SK-N-SH (cell line): ENCODE results near the gene SLC9C1. TPM values are rescaled to one million over a fixed set of nuclear protein-coding genes. Genes with fewer than 3 reads are reported as not detected.

Source experiments
- CTCF ChIA-PET: fragments of 300-600, 350-600 bp; formaldehyde crosslinking; extraction: SDS; loops from one replicate; lab custom pipeline; 2021; lab: Yijun Ruan, JAX
- POLR2A ChIA-PET: fragments of 350-600 bp; sonication (Branson Sonifier 250); formaldehyde crosslinking; extraction: SDS; loops from one replicate; lab custom pipeline; 2020; ENCODE audit warnings: antibody characterized with exemption, inconsistent platforms; lab: Yijun Ruan, JAX
- DNase-seq: peaks from one replicate; pipeline ENCODE4 v3.0.0; 2012
- H2AFZ ChIP-seq: fragments of 200-600 bp; sonication (generic); 2 replicates; pipeline ENCODE4 v1.8.1; 2016; ENCODE audit warnings: antibody characterized with exemption, mild to moderate bottlenecking, low read depth
- H3F3A ChIP-seq: fragments of 200-600 bp; sonication (generic); replicated peaks from 2 replicates; pipeline ENCODE3; 2016; ENCODE audit warnings: antibody characterized with exemption, mild to moderate bottlenecking; ENCODE audit not compliant: insufficient read depth
- H3K27ac ChIP-seq, 2 experiments: fragments of 200-500 bp in 1 of 2; fragments of 200-600 bp in 1 of 2; sonication (Bioruptor generic) in 1 of 2; sonication (generic), shearing (Covaris generic) in 1 of 2; 2 replicates each; pipeline versions ENCODE4 v1.5.1 to v1.6.1; 2014 to 2016; ENCODE audit warnings: low read depth in 2 of 2, inconsistent platforms in 1 of 2, low read length in 1 of 2, mild to moderate bottlenecking in 1 of 2, mixed read lengths in 1 of 2
- H3K27me3 ChIP-seq: fragments of 200-600 bp; sonication (generic), shearing (Covaris generic); 2 replicates; pipeline ENCODE4 v1.6.1; 2016; ENCODE audit warnings: mixed run types; ENCODE audit not compliant: insufficient read depth
- H3K36me3 ChIP-seq, 2 experiments: fragments of 200-500 bp in 1 of 2; fragments of 200-600 bp in 1 of 2; sonication (Bioruptor generic) in 1 of 2; sonication (generic) in 1 of 2; replicated peaks in 1 of 2; 2 replicates each; pipeline versions ENCODE3 to v1.5.1; 2014 to 2016; ENCODE audit warnings: low read length in 1 of 2, mild to moderate bottlenecking in 1 of 2; ENCODE audit not compliant: insufficient read depth in 2 of 2, control insufficient read depth in 1 of 2
- H3K4me1 ChIP-seq, 2 experiments: fragments of 200-500 bp in 1 of 2; fragments of 200-600 bp in 1 of 2; sonication (Bioruptor generic) in 1 of 2; sonication (generic), shearing (Covaris generic) in 1 of 2; 2 replicates each; pipeline versions ENCODE4 v1.5.1 to v1.6.1; 2014 to 2016; ENCODE audit warnings: low read depth in 1 of 2, low read length in 1 of 2, mixed run types in 1 of 2; ENCODE audit not compliant: insufficient read depth in 2 of 2, control insufficient read depth in 1 of 2
- H3K4me2 ChIP-seq: fragments of 200-600 bp; sonication (generic), shearing (Covaris generic); 2 replicates; pipeline ENCODE4 v1.6.1; 2017; ENCODE audit warnings: mixed run types
- H3K4me3 ChIP-seq, 2 experiments: fragments of 200-500 bp in 1 of 2; fragments of 200-600 bp in 1 of 2; sonication (Bioruptor generic) in 1 of 2; sonication (generic), shearing (Covaris generic) in 1 of 2; 2 replicates each; pipeline versions ENCODE4 v1.5.1 to v1.8.1; 2014 to 2016; ENCODE audit warnings: low read depth in 2 of 2, inconsistent platforms in 1 of 2, low read length in 1 of 2, mild to moderate bottlenecking in 1 of 2, mixed read lengths in 1 of 2, moderate library complexity in 1 of 2
- H3K79me2 ChIP-seq: fragments of 200-600 bp; sonication (generic); 2 replicates; pipeline ENCODE4 v1.8.1; 2017; ENCODE audit warnings: mild to moderate bottlenecking; ENCODE audit not compliant: insufficient read depth
- H3K9ac ChIP-seq: fragments of 200-600 bp; sonication (generic); 2 replicates; pipeline ENCODE4 v1.6.1; 2017; ENCODE audit warnings: mixed run types
- H3K9me2 ChIP-seq: fragments of 200-600 bp; sonication (generic); 2 replicates; pipeline ENCODE4 v1.6.1; 2017; ENCODE audit warnings: mixed run types
- H3K9me3 ChIP-seq: fragments of 200-600 bp; sonication (generic); 2 replicates; pipeline ENCODE4 v1.6.1; 2017; ENCODE audit warnings: mixed run types, mild to moderate bottlenecking, moderate library complexity
- H4K20me1 ChIP-seq: fragments of 200-600 bp; sonication (generic); 2 replicates; pipeline ENCODE4 v1.6.1; 2017; ENCODE audit warnings: mild to moderate bottlenecking, mixed run types; ENCODE audit not compliant: insufficient read depth
- CHD2 ChIP-seq: fragments of 150-350 bp; IDR thresholded peaks from 2 replicates; pipeline ENCODE4 v1.6.1; 2018; ENCODE audit warnings: low read length; ENCODE audit not compliant: partially characterized antibody
- ELF1 ChIP-seq: IDR thresholded peaks from 2 replicates; pipeline ENCODE4 v1.4.0; 2012
- FOXJ3 ChIP-seq: sonication (generic); formaldehyde crosslinking; IDR thresholded peaks from 2 replicates; pipeline ENCODE4 v1.5.1; 2020; ENCODE audit warnings: mild to moderate bottlenecking, missing genetic modification reagents
- FOXM1 ChIP-seq: IDR thresholded peaks from 2 replicates; pipeline ENCODE4 v1.4.0; 2012; ENCODE audit warnings: low read depth, mild to moderate bottlenecking
- GATA2 ChIP-seq: sonication (generic); formaldehyde crosslinking; IDR thresholded peaks from 2 replicates; pipeline ENCODE4 v1.5.0; 2020; ENCODE audit warnings: mild to moderate bottlenecking, missing genetic modification reagents
- JUND ChIP-seq: IDR thresholded peaks from 2 replicates; pipeline ENCODE4 v1.4.0; 2012
- MEF2A ChIP-seq: IDR thresholded peaks from 2 replicates; pipeline ENCODE4 v1.4.0; 2012; ENCODE audit warnings: low read depth, borderline replicate concordance
- PBX3 ChIP-seq: IDR thresholded peaks from 2 replicates; pipeline ENCODE4; 2012
- RAD21 ChIP-seq: IDR thresholded peaks from 2 replicates; pipeline ENCODE4 v1.6.1; 2012; ENCODE audit warnings: mild to moderate bottlenecking, low read length
- RCOR1 ChIP-seq: fragments of 150-350 bp; IDR thresholded peaks from 2 replicates; pipeline ENCODE4 v1.6.1; 2017; ENCODE audit warnings: antibody characterized with exemption, low read length
- RFX5 ChIP-seq: IDR thresholded peaks from 2 replicates; pipeline ENCODE4 v1.6.1; 2012; ENCODE audit warnings: mild to moderate bottlenecking, improper control_type of control experiment, low read length
- TAF1 ChIP-seq: IDR thresholded peaks from 2 replicates; pipeline ENCODE4 v1.6.1; 2012; ENCODE audit warnings: low read depth, mild to moderate bottlenecking, low read length, moderate library complexity, borderline replicate concordance
- TCF12 ChIP-seq: IDR thresholded peaks from 2 replicates; pipeline ENCODE4 v1.4.0; 2012
- USF1 ChIP-seq: IDR thresholded peaks from 2 replicates; pipeline ENCODE4 v1.4.0; 2012; ENCODE audit warnings: low read depth, borderline replicate concordance
- YY1 ChIP-seq: IDR thresholded peaks from 2 replicates; pipeline ENCODE4 v1.4.0; 2012; ENCODE audit warnings: low read depth, mild to moderate bottlenecking
- ZBTB33 ChIP-seq: IDR thresholded peaks from 2 replicates; pipeline ENCODE4 v1.4.0; 2012; ENCODE audit warnings: low read depth, borderline replicate concordance
- WGBS: methylation state at CpG from one replicate; pipeline ENCODE4 v1.1.6; 2017; ENCODE audit warnings: low lambda C conversion rate; 5-methylcytosine and 5-hydroxymethylcytosine counted together
- polyA plus RNA-seq, 3 experiments: library from polyadenylated mRNA; depleted of rRNA; stranded (reverse); fragments of >200 nt; gene quantifications; 2 replicates each; pipeline ENCODE4 v1.2.3, GENCODE V29; 2012

The SLC9C1 gene
- polyA plus RNA-seq, 1 of the 3 experiments (the other 2 are of a cell fraction): not detected

GRCh38 chr3:112307557-112307956 lies 13.5 kb upstream of the SLC9C1 start:
- H3K36me3 ChIP-seq: no peaks in the 10 kb centered on the region
- peak overlapping the region in 1 of 2 experiments; percentile 88; a peak in 2 of 4 replicates for H3K27ac ChIP-seq
- no peaks in the 10 kb centered on the region for H3F3A ChIP-seq
- H3K9ac ChIP-seq: no peak overlapping the region
- no peaks in the 10 kb centered on the region for H3K9me2 ChIP-seq
- no peaks in the 10 kb centered on the region for H3K9me3 ChIP-seq
- H3K79me2 ChIP-seq: no peaks in the 10 kb centered on the region
- H2AFZ ChIP-seq: no peak overlapping the region
- 85% methylated on average over 4 of the region's 4 CpGs for WGBS
- no peak overlapping the region for H3K4me3 ChIP-seq
- ChIA-PET POLR2A (interaction anchor here (0.9 to 1.8 kb wide), 2 partner anchors 14 to 26 kb away, joined by 3 to 20 read pairs; partner anchors contain the start of gene CD200), CTCF (interaction anchor here (1.0 to 2.5 kb wide), 4 partner anchors 14 to 212 kb away, joined by 3 to 9 read pairs (median 3); no protein-coding TSS in a partner anchor)
- no peak overlapping the region for H3K4me2 ChIP-seq
- no peaks in the 10 kb centered on the region for H3K27me3 ChIP-seq
- peaks cover 0 to 30% of the 10 kb centered on the region in 2 experiments; a peak in 2 of 4 replicates for H3K4me1 ChIP-seq
- DNase-seq: no peak
- H4K20me1 ChIP-seq: no peaks in the 10 kb centered on the region
- TF ChIP-seq TCF12 (no peak), TAF1 (no peak), RCOR1 (no peak), FOXJ3 (CRISPR knock-in tag) (no peak), ELF1 (no peak), YY1 (no peak), GATA2 (CRISPR knock-in tag) (no peak), RFX5 (no peak), USF1 (no peak), FOXM1 (no peak), PBX3 (no peak), CHD2 (no peak), MEF2A (no peak), ZBTB33 (no peak), RAD21 (no peak), JUND (no peak)
